ENCODE data around the gene CST8.

GRCh38 chr20:23526850-23527249 is 35.9 kb downstream of the CST8 start:
- TF ChIP-seq CTCF (IDR thresholded peaks at IDR 0.05; ENCODE audit: poor library complexity), result peak; percentile 8
- no peak for TF ChIP-seq EZH2 (IDR thresholded peaks at IDR 0.05; ENCODE audit: borderline replicate concordance)
- no peak for TF ChIP-seq EZH2phosphoT487 (IDR thresholded peaks at IDR 0.05; ENCODE audit: low read depth, severe bottlenecking, unreplicated experiment)

Data from hepatocyte (in vitro differentiated cells).